ENCODE data around the gene DYNLRB2.

DYNLRB2 gene

DNA sequence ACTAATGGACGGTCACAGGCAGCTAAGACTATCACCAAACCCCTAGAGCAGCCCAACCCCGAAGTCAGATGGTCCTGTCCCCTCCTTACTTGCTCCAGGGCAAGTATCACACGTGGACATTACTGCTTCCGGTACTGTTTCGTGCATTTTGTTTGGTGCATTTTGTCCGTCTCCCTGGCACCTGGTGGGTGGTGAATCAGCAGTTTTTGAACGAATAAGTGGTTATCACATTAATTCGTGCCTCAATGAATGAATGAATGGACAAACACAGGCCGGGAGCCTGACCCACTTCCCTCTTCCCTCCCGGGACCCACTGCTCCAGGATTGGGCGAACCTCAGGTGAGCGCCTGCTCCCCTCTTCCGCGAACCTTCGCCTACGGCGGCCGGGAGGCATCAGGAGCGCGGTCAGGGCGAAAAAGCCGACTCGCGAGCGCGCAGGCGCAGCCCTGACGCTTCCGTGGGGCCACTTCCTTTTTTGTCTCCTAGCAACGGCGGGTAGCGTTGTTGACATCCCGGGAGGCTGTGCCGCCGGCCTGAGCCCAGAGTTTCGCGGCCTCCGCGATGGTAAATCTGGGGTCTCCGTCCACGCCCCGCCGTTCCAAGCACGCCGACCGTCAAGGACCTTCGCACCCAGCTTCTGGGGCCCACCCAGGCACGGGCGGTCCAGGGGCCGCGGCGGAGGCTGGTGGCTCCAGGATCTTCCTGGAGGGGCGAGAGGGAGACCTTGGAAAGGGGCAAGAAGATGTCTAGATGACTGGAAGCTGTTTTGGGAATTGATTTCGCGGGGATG is at the start of gene DYNLRB2:
Gene DYNLRB2 (plus strand): TSS at position 478 of the 790 bp plus-strand sequence. CDS start 84 bp downstream, at position 562.
- peak; percentile 75 for DNase-seq

DNA sequence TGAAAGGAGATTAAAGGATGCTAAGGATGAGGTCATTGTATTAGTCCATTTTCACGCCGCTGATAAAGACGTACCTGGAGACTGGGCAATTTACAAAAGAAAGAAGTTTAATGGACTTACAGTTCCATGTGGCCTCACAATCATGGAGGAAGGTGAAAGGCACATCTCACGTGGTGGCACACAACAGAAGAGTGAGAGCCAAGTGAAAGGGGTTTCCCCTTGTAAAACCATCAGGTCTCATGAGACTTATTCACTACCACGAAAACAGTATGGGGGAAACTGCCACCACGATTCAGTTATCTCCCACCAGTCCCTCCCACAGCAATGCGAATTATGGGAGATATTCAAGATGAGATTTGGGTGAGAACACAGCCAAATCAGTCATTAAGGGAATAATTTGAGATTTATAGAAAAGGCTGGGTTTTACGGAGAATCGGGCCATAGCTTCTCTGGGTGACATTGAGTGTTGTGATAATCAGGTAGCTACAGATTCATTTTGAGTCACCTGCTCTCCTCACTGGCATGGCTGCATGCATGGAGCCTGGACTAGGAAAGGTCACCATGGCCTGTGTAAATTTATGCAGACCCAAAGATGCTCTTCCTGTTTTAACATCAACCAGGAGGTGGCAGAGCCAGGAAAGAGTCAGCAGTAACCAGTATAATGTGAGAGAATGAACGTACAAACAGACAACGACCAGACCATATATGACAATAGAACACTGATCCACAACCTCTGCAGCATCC is 40.5 kb upstream of the DYNLRB2 start:
- no peak for DNase-seq

DNA sequence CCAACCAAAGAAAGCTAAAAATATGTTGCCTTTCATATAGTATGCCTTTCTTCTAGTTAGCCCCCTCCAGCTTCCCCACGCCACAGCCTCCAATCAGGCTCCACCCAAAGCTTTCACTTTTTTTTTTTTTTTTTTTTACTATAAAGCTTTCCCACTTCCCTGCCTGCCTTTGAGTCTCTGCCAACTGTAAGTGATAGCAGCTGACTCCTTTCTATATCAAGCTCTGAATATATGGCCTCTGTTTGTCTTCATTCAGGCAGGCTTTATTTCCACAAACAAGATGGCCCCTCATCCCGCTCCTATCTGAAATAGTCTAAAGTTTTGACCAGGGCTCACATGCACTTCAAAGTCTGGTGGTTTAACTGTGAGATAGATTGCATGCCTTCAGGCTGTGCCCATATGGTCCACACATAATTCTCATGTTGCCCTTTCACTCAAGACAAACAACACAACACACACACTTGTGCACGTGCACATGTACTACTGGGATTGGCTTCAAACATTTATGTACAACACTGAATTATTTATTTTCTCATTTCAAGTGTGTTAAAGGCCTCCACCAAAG is 39.8 kb upstream of the DYNLRB2 start:
- no peak for DNase-seq

DNA sequence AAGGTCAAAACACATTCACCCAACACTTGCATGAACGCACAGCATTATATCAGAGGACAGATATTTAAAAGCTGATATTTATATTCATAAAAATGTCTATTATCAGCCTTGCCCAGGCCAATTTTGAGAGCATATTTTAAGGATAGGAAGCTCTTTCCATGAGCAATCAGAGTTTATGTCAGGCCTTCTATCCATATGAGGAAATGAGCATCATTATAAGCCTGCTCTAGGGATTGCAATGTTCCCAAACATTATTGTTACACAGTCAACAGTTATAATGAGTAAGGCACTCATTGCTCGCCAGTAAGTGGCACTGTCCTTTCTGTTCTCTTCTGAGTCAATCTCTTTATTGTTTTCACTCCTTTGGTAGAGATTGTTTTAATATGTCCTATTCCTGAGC is 37.7 kb upstream of the DYNLRB2 start:
- no peak for DNase-seq

DNA sequence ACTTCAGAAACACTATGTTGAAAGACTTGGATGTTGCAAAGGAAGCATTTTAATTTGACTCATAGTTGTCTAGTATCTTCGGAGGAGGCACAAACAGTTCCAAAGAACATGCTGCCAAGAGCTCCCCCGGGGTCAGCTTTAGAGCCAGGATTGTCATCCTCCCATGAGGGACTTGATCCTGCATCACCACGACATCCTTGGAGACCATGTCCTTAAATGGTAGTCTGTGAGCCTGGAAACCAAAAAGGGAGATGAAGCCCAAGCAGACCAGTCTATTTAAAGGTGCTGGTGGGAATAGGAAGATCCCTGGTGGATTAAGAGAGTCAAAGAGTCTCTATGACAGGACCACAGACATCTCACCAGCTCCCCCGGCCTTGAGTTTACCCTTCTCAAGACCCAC is 33.3 kb upstream of the DYNLRB2 start:
- no peak for DNase-seq

DNA sequence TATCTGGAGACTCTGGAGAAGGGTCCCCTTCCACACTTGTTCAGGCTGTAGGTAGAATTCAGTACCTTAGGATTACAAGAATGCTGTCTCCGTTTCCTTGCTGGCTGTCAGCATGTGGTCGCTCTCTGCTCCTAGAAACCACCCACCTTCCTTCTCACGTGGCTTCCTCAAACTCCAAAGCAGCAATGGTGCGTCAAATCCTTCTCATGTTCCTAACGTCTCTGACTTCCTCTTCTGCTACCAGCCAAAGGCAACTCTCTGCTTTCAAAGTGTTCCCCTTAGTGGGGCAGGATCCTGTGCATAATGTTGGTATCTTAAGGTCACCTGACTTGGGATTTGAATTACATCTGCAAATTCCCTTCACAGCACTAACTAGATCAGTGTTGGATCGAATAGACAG is 30.9 kb upstream of the DYNLRB2 start:
- no peak for DNase-seq

DNA sequence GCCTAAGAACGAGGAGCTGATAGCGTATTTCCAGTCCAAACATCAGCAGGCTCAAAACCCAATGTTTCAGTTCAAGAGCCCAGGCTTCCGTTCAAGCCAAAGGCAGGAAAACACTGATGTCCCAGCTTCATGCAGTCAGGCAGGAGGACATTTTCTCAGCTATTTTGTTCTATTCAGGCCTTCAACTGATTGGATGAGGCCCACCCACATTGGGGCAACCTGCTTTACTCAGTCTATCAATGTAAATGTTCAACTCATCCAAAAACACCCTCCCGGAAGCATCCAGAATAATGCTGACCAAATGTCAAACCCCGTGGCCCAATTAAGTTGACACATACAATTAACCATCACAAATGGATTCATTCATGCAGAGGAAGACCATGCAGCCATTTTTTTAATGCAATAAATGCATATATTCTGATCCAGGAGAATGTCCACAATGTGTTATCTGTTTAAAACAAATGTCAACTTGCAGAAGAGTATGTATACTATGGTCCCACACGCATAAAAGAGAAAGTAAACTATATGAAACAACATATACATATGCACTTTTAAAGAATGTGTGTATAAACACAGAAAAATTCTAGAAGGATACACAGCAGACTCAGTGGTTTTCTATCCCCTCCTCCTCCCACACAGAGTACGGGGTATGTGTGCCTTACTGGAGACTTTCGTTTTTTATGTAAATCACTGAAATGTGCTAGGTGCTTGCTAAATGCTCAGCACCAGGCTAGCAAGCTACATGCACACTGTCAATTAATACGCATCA is 28.8 kb upstream of the DYNLRB2 start:
- DNase-seq, result no peak

DNA sequence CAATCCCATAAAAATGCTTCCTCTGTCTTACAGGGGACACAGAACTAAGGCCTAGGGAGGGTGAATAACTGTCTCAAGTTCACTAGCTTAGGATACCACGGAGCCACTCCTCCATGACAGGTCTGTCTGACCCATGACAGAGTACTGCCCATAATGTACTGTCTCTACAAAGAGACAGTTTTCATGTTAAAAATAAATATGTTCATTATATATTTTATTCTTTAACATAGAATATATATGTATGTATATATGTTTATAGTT is 28.3 kb upstream of the DYNLRB2 start:
- no peak for DNase-seq

DNA sequence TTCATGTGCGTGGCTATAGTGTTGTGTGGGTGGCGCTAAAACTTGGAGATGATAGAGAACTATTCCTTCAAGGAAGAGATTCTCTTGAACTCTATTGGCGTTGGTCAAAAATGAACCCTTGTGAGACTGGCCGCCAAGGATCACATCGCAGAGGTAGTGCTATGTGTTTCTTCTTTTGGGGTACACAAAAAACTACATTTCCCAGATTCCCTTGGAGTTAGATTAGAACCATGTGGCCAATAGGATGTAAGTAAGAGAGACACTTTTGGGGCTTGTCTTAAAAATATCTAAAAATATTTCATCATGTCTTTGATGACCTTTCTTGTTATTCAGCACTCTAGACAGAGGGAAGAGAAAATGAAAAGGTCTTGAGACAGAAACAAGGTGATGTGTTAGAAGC is 25.4 kb upstream of the DYNLRB2 start:
- DNase-seq, result no peak

DNA sequence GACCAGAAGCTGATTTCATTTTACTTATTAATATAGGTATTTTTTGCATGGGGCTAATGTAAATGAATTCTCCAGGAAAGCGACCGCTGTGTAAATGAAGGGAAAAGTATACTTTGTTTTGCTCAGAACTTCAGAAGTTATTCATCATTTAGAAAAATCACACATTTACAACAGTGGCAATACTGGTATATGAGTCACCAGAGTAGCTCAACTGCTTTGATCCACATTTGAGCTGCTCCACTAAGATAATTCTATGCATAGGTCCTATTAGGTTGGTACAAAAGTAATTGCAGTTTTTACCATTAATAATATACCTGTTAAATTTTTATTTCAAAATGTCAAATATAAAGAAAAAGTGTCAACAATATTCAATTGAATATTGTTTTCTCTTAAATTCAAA is 22.9 kb upstream of the DYNLRB2 start:
- no peak for DNase-seq

DNA sequence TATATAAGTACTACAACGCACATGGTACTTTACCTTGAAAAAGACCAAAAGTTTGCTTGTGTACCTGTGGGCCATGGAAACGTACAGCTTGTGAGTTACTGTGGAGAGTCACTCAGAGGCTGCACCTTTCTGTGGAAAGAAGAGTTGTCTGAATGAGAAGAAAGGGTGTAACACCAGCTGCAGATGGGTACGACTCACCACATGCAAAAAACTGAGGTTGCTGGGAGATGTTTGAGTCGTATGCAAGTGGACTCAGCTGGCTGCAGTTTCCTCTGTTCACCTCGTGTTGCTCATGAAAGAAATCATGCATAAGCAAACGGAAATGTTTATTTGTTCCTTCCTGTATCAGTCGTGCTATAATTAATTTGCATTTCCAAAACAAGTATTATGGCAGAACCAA is 22.4 kb upstream of the DYNLRB2 start:
- no peak for DNase-seq

DNA sequence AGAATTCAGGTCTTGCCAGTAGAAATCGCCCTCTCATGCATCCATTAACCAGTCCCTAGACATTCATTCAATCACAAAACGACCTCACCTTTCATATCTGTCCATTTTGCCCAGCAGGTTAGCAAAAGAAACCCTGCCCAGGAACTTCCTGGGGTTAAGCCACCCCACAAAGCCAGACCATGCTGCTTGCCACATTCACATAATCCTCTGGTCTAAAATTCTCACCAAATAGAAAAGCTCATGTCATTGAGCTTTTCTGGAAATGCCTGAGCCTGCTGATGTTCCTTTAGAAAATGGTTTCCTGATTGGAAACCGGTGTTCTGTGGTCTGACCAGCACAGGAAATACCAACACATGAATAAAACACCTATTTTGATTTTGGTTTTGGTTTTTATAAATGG is 21.6 kb upstream of the DYNLRB2 start:
- no peak for DNase-seq

DNA sequence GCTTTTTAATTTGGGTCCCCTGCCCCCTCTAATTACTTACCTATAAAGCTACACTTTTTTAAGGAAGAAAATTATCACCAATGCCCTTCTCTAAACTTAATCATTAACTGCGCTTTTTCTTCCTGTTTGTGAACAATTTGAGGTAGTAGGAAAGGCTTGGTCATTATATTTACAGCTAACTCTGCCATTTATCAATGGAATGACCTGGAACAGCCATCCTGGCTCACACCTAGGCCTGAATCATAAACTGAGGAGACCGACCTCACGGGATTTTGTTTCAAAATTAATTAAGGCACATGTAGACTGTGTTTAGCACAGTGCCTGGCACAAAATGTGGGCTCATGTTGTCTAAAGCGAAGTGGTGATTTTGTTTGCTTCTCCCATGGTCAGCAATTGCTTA is 15.4 kb upstream of the DYNLRB2 start:
- DNase-seq, result no peak

DNA sequence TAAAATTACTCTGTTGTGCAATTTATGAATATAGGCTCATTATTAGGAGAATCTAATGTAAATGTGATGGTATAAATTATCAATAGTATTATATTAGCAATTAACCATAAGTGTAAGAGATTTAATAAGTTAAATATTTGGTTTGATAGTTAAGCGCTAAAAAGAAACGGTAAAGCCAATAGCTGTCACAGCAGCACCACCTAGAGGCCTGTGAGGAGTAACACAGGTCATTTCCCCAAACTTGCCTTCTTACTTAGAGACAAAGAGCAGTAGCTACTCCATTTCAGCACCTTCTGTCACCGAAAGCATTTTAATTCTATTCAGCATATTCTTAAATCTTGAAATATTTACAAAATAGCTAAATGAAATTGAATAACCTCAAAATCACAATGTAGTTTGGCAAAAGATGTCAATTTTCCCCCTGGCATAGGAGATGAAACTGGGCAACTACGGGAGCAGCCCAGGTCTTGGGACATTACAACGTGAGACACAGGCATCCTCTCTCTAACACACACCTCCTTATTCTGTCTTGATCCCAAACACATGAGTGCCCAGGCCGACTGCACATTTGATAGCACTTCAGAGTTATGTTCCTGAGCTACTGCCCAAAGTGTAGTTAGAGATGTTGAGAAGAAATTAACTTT is 14.3 kb upstream of the DYNLRB2 start:
- peak; percentile 17 for DNase-seq

DNA sequence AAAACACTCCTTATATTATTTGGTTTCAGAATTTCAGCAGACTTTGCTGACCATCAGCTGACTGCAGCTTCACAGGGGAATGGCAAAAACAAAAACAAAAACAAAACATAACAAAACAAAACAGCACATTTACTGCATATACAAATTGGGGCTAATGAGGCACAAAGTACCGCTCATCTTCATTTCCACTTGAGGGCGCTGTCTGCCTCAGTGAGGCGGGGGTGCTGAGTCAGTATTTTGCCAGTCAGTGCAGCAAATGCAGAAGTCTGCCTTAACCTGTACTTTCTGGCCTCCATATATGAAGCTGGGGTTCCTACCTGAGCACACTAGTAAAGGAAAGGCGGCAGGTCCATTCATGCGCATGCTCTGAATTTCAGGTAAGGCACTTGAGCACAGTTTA is 13.5 kb upstream of the DYNLRB2 start:
- DNase-seq, result no peak

DNA sequence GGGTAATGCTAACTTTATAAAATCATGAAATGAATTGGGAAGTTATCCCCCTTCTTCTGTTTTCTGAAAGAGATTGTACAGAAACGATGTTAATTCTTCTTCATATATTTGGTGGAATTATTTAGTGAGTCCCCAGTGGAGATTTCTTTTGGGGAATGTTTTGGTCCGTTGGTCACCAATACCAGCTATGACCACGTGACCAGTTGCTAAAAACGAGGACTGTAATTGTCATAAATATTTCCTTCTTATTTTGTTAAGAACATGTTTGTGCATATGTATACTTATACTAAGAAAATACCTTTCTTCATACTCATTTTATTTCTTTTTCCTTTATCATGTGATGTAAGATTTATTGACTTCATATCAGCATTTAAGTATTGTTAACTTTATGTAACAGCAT is 10.3 kb upstream of the DYNLRB2 start:
- DNase-seq, result no peak

DNA sequence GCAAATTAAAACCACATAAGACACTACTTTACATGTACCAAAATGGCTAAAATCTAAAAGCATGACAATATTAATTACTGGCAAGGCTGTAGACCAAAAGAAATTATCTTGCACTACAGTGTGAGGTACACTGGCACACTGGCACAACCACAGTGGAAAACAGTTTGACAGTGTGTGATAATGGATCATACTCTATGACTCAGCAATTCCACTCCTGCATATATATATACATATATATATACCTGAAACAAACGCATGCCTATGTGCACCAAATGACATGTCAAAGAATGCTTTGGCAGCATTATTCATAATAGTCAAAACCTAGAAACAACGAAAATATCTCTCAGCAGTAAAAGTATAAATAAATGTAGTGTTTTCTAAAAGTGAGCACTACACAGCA is 4.6 kb upstream of the DYNLRB2 start:
- no peak for DNase-seq

DNA sequence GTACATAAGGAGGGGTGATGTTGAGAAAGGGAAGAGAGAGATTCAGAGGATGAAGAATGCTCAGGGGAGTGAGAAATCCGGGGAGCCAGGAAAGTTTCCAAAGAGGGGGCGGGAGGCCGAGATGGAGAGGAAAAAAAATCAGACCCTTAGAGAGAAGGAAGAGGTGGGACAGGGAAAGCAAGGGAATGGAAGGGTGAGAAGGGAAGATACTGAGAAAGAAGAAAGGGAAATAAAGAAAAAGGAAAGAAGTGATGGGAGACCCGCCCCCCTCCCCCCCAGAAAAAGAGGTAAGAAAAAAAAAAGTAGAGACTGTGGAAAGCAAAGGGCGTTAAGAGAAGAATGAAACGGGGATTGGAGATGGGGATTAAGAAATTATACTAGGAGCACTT is 507 bp downstream of the DYNLRB2 start:
- no peak for DNase-seq

DNA sequence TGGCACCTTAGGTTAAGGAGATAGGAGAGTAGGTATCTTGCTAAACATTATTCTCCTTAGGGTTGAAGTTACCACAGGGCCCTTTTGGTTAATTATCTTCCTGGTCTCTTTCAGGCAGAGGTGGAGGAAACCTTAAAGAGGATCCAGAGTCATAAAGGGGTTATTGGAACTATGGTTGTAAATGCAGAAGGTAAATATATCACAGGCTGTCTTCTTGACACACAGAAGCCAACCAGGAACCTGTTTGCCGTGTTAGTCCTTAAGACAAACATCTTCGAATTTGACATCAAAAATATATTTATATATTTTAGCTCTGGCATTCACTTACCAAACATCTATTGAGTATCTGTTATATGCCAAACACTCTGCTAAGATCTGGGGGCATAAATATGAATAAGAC is 2.4 kb downstream of the DYNLRB2 start:
- no peak for DNase-seq

DNA sequence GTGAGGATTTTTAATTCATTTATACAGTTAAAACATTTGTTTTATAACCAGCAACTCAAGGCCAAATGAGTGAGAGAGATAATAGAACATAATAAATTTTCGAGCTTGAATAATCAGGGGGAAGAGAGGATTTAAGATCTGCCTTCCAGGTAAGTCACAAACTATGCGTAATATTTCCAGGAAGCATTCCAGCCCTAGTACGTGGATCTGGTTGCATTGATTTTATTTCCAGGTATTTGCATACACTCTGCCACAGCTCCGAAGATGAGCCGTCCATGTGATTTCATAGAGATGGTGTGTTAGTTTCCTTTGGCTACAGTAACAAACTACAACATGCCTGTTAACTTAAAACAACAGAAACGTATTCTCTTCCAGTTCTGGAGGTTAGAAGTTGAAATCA is 3.5 kb downstream of the DYNLRB2 start:
- no peak for DNase-seq

DNA sequence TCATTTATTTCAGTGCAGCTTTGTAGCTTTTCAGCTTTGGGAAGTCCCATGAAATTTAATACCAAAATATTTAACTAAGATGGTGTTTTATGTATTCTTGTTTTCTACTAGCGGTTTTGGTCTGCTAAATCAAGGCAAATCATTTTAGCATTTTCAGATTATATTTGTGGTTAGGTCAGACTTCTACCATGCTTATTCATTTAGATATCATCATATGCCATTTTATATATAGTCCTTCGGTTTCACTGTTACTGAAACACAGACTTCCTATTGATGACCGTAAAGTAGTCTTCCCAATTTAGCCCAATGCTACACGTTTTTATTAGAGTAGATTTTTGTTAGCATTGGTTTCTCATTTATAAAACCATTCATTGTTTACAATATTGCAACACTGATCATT is 5.5 kb downstream of the DYNLRB2 start:
- no peak for DNase-seq

DNA sequence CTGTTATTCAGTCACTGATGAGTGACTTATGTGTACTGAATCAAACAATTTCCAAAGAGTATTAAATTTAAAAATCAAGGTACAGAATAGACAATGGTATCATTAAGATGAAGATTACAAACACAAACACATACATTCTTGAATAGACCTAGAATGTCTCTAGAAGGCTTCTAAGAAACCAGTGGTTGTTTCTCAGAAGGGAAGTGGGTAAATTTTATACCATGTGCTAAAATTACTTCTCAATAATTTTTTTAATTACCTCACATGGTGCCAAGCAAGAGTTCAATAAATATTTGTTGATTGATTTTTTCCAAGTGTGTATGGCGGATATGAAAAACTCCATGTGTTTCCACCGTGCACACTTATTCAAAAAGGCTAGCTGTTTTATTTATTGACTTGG is 6.4 kb downstream of the DYNLRB2 start:
- DNase-seq, result no peak

DNA sequence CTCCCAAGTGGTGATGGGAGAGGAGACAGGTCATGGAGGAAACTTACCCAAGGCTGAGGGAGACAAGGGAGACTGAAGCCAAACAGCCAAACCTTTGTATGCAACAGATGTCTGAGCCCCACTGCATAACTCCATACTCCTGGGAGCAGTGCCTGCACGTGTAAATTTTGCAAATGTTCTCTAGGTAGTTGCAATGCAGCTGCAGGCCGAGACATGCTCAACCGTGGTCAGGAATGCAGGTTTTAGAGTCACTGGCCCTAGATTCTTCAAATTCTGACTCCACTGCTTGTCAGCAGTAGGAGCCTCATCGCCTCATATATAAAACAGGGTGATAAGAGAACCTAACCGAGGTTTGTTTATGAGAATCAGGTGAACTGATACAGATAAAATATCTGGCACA is 11.5 kb downstream of the DYNLRB2 start:
- DNase-seq, result no peak

Data from NCI-H1092 treated with DMSO at 0.1 percent for 48 hours (cell line).